Caco-2 (cell line): Measurements from ENCODE around the gene PIGQ. TPM values are rescaled to one million over a fixed set of nuclear protein-coding genes. Genes with fewer than 3 reads are reported as not detected.

ENCODE experiments used
- BruUV-seq: library from RNA; stranded (reverse); fragments of 400-500 nt; replicated peaks from 2 replicates; lab custom pipeline; 2021; lab: Mats Ljungman, UMichigan
- CTCF ChIA-PET: fragments of 300-600 bp; sonication (Branson Sonifier 250); formaldehyde crosslinking; loops from one replicate; lab custom pipeline; 2022; ENCODE audit warnings: antibody characterized with exemption; lab: Charles Lee
- POLR2A ChIA-PET: fragments of 300-600 bp; sonication (Branson Sonifier 250); formaldehyde crosslinking; loops from one replicate; lab custom pipeline; 2022; ENCODE audit warnings: antibody characterized with exemption; lab: Charles Lee
- DNase-seq, 2 experiments: peaks; one replicate each; pipeline versions ENCODE4 v3.0.0 to v3.0.0-alpha.2; 2020 to 2022
- H3K27me3 ChIP-seq: replicated peaks from 2 replicates; pipeline ENCODE4 v1.6.0; 2011; ENCODE audit warnings: low read length; ENCODE audit not compliant: control insufficient read depth, insufficient read depth
- H3K36me3 ChIP-seq: 2 replicates; pipeline ENCODE4 v1.5.1; 2011; ENCODE audit warnings: low read length; ENCODE audit not compliant: control insufficient read depth, insufficient read depth
- H3K4me1 ChIP-seq: fragments of 250-450 bp; sonication (Bioruptor Pico); 2 replicates; pipeline ENCODE4 v1.5.1; 2020; ENCODE audit warnings: mild to moderate bottlenecking
- H3K4me3 ChIP-seq: 2 replicates; pipeline ENCODE4 v1.5.1; 2011; ENCODE audit warnings: low read depth, mild to moderate bottlenecking, control low read depth, low read length
- H3K9me3 ChIP-seq: fragments of 250-450 bp; sonication (Bioruptor Pico); 2 replicates; pipeline ENCODE4 v1.5.1; 2020; ENCODE audit warnings: mild to moderate bottlenecking, moderate library complexity
- H3K27ac Mint-ChIP-seq: one replicate; pipeline ENCODE4 v1.8.0; 2022; ENCODE audit warnings: mixed read lengths; ENCODE audit not compliant: unreplicated experiment
- H3K27me3 Mint-ChIP-seq: one replicate; pipeline ENCODE4 v1.8.0; 2022; ENCODE audit warnings: mixed read lengths; ENCODE audit not compliant: insufficient read depth, unreplicated experiment
- H3K36me3 Mint-ChIP-seq: one replicate; pipeline ENCODE4 v1.8.0; 2022; ENCODE audit warnings: mild to moderate bottlenecking, mixed read lengths; ENCODE audit not compliant: insufficient read depth, unreplicated experiment
- H3K4me1 Mint-ChIP-seq: one replicate; pipeline ENCODE4 v1.8.0; 2022; ENCODE audit warnings: low read depth, mixed read lengths; ENCODE audit not compliant: unreplicated experiment
- H3K4me3 Mint-ChIP-seq: one replicate; pipeline ENCODE4 v1.8.0; 2022; ENCODE audit warnings: mild to moderate bottlenecking, moderate library complexity, mixed read lengths; ENCODE audit not compliant: unreplicated experiment
- H3K9me3 Mint-ChIP-seq: one replicate; pipeline ENCODE4 v1.8.0; 2022; ENCODE audit warnings: mixed read lengths; ENCODE audit not compliant: unreplicated experiment
- intact Hi-C: fragments of 100-400 bp; cut with micrococcal nuclease; formaldehyde crosslinking; loops from one replicate; pipeline ENCODE4 v1.10.0; 2022; ENCODE audit not compliant: unreplicated experiment
- total RNA-seq: library from RNA; stranded (reverse); gene quantifications from 2 replicates; pipeline ENCODE4 v1.2.3, GENCODE V29; 2022
- TF ChIP-seq, protein P1 (sequence below), 2 experiments: fragments of 200-600 bp in 1 of 2; IDR thresholded peaks; 1 replicate in 1 of 2; 2 replicates in 1 of 2; pipeline versions ENCODE4 v1.5.1 to v1.8.0; 2011 to 2022; ENCODE audit warnings: antibody characterized with exemption in 1 of 2, control low read depth in 1 of 2, inconsistent platforms in 1 of 2, low read depth in 1 of 2, low read length in 1 of 2, mild to moderate bottlenecking in 1 of 2, moderate library complexity in 1 of 2; ENCODE audit not compliant: insufficient read depth in 1 of 2, severe bottlenecking in 1 of 2, unreplicated experiment in 1 of 2

Gene PIGQ
- total RNA-seq, 1 experiment from 2014 or later = 45.8 TPM

DNA sequence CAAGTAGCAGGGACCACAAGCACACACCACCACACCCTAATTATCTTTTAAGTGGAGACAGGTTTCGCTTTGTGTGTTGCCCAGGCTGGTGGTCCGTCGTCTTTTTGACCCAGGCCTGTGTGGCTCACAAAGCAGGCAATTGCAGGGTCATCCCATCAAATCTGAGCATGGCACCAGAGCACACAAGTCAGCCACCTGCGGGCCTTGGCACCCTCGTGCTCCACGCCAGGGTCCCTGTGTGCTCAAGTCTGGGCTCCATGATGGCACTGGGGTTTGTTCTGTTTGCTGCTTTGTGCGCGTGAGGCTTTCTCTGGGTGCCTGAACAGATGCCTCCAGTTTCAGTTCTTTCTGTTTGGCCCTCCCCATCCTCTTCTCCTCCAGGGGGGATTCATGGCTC lies 44.6 kb upstream of the PIGQ start:
- H3K27me3 Mint-ChIP-seq = no peaks in the 10 kb centered on the region
- no peak for DNase-seq
- peak overlapping the region; percentile 72 for H3K4me3 Mint-ChIP-seq
- Histone ChIP-seq H3K9me3 (no peaks in the 10 kb centered on the region), H3K4me1 (peaks cover 9% of the 10 kb centered on the region), H3K36me3 (0 out of 2 replicates have a peak, but pooled peaks cover 1% of the 10 kb centered on the region), H3K4me3 (no peak overlapping the region), H3K27me3 (no peaks in the 10 kb centered on the region)
- H3K9me3 Mint-ChIP-seq = no peaks in the 10 kb centered on the region
- intact Hi-C loops = loop anchor here (5.0 kb wide), 1 partner anchor 62 kb away; no protein-coding TSS in a partner anchor
- no peak overlapping the region for H3K27ac Mint-ChIP-seq
- peaks cover 36% of the 10 kb centered on the region for H3K36me3 Mint-ChIP-seq
- ChIA-PET POLR2A (no interaction called here), CTCF (no interaction called here)
- BruUV-seq = no TSS peak
- TF ChIP-seq, protein P1, sequence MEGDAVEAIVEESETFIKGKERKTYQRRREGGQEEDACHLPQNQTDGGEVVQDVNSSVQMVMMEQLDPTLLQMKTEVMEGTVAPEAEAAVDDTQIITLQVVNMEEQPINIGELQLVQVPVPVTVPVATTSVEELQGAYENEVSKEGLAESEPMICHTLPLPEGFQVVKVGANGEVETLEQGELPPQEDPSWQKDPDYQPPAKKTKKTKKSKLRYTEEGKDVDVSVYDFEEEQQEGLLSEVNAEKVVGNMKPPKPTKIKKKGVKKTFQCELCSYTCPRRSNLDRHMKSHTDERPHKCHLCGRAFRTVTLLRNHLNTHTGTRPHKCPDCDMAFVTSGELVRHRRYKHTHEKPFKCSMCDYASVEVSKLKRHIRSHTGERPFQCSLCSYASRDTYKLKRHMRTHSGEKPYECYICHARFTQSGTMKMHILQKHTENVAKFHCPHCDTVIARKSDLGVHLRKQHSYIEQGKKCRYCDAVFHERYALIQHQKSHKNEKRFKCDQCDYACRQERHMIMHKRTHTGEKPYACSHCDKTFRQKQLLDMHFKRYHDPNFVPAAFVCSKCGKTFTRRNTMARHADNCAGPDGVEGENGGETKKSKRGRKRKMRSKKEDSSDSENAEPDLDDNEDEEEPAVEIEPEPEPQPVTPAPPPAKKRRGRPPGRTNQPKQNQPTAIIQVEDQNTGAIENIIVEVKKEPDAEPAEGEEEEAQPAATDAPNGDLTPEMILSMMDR (IDR thresholded peaks at IDR 0.05; ENCODE audit: insufficient read depth in 1 of 2, low read depth in 1 of 2, low read length in 1 of 2, severe bottlenecking in 1 of 2, unreplicated experiment in 1 of 2) = no peak
- no peaks in the 10 kb centered on the region for H3K4me1 Mint-ChIP-seq

DNA sequence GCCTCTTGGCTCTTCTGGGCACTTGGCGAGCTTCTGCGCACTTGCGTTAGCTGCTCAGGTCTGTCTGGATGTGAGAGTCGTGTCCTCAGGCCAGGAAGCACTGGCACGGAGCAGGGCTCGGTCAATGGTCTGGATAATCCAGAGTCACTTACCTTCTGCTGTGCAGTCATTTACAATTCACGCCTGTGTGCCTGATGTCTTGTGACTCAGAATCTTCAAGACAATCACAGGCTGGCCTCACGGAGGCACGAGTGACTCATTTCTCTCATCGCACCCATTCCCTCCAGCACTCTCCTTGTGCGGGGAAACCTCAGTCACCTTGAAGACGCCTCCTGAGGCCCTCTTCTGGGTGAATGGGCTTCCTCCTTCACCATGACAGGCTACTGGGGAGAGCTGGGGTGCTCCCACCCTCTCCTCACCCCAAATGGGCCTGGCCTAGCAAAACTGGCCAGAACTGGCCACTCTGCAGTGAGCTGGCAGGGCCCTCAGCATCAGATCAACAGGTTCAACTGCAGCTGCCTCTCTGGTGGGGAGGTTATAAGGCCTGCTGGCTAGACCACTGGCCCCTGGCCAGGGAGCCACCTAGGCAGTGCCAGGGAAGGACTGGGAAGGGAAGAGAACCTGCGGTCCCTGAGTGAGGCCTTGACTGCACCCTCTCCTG lies 44.1 kb upstream of the PIGQ start:
- H3K36me3 Mint-ChIP-seq = peaks cover 33% of the 10 kb centered on the region
- H3K27me3 Mint-ChIP-seq = no peaks in the 10 kb centered on the region
- intact Hi-C loops = loop anchor here (5.0 kb wide), 1 partner anchor 62 kb away; no protein-coding TSS in a partner anchor
- peak overlapping the region; percentile 72 for H3K4me3 Mint-ChIP-seq
- no TSS peak for BruUV-seq
- CTCF ChIA-PET = interaction anchor here (1.5 kb wide), 1 partner anchor 30 kb away, joined by 3 read pairs; no protein-coding TSS in a partner anchor
- Histone ChIP-seq H3K4me1 (peaks cover 9% of the 10 kb centered on the region), H3K36me3 (0 out of 2 replicates have a peak, but pooled peaks cover 1% of the 10 kb centered on the region), H3K4me3 (peak overlapping the region; percentile 76), H3K27me3 (no peaks in the 10 kb centered on the region), H3K9me3 (no peaks in the 10 kb centered on the region)
- POLR2A ChIA-PET = interaction anchor here (1.8 kb wide), 1 partner anchor 124 kb away, joined by 4 read pairs; the partner anchor contains the start of gene DECR2
- no peaks in the 10 kb centered on the region for H3K4me1 Mint-ChIP-seq
- no peaks in the 10 kb centered on the region for H3K9me3 Mint-ChIP-seq
- no peak for DNase-seq
- TF ChIP-seq, protein P1 (IDR thresholded peaks at IDR 0.05; ENCODE audit: insufficient read depth in 1 of 2, low read depth in 1 of 2, low read length in 1 of 2, severe bottlenecking in 1 of 2, unreplicated experiment in 1 of 2) = no peak
- H3K27ac Mint-ChIP-seq = no peak overlapping the region

DNA sequence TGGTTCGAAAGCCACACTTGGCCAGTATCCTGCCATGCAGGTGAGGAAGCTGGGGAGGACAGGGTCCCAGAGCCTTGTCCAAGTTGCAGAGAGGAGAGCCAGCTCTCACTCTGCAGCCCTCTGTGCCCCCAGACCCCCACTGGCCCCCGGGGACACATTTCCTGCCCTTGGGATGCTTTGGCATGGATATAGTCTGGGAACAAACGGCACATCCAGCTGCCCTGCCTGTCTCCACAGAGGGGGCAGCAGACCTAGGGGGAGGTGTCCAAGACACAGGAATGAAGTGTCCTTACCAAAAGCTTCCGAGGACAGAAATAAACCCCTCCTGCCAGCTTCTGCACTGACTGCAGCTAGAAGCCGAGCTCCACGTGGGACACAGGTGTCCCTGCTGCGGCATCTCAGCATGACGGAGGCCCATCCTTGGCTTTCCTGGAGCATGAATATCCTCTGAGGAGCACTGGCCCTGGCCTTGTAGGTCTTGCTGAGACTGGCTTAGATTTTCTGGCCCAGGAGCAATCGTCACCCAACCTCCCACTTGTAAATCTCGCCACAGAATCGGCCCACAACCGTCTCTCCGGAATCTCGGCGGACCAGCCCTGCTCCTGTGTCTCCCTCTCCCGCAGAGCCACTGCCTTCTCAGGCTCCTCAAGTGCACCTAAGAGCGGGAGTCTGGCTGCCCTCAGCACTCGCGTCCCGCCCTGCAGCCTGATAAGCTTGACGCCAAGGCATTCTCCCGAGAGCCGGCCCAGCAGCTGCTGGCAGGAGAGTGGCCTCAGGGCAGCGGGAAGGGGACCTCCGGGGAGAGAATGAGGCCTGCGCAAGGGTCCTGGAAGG lies 43.4 kb upstream of the PIGQ start:
- Histone ChIP-seq H3K9me3 (no peaks in the 10 kb centered on the region), H3K4me3 (peak overlapping the region; percentile 76), H3K36me3 (0 out of 2 replicates have a peak, but pooled peaks cover 1% of the 10 kb centered on the region), H3K27me3 (no peaks in the 10 kb centered on the region), H3K4me1 (peaks cover 9% of the 10 kb centered on the region)
- TF ChIP-seq, protein P1 (IDR thresholded peaks at IDR 0.05; ENCODE audit: insufficient read depth in 1 of 2, low read depth in 1 of 2, low read length in 1 of 2, severe bottlenecking in 1 of 2, unreplicated experiment in 1 of 2) = no peak
- BruUV-seq = TSS peak; percentile 60
- intact Hi-C loops = loop anchor here (5.0 kb wide), 1 partner anchor 61 kb away; no protein-coding TSS in a partner anchor
- peaks cover 32% of the 10 kb centered on the region for H3K36me3 Mint-ChIP-seq
- H3K4me1 Mint-ChIP-seq = no peaks in the 10 kb centered on the region
- POLR2A ChIA-PET = interaction anchor here (0.5 to 1.8 kb wide), 5 partner anchors 18 to 454 kb away, joined by 3 to 4 read pairs (median 3); partner anchors contain the start of genes DECR2 and RHBDF1
- CTCF ChIA-PET = interaction anchor here (1.0 to 1.9 kb wide), 4 partner anchors 11 to 110 kb away, joined by 3 to 6 read pairs (median 5); partner anchors contain the start of genes METTL26 and RAB11FIP3
- H3K9me3 Mint-ChIP-seq = no peaks in the 10 kb centered on the region
- DNase-seq = peak; percentile 67 to 70
- H3K27ac Mint-ChIP-seq = peak overlapping the region; percentile 70
- peak overlapping the region; percentile 72 for H3K4me3 Mint-ChIP-seq
- H3K27me3 Mint-ChIP-seq = no peaks in the 10 kb centered on the region
